OCI-LY7 (cell line): ENCODE results near the gene DLX5.

Source experiments
- EZH2phosphoT487 ChIP-seq: fragments of 200-600 bp; sonication (generic); IDR thresholded peaks from 2 replicates; pipeline ENCODE4 v1.6.1; 2018; ENCODE audit warnings: low read depth, borderline replicate concordance, mild to moderate bottlenecking, mixed run types, antibody characterized with exemption, low read length, moderate library complexity, mixed read lengths
- TF ChIP-seq, protein P1 (sequence below): fragments of 200-600 bp; sonication (generic); conservative IDR thresholded peaks from 2 replicates; pipeline ENCODE4 v1.5.1; 2014; ENCODE audit warnings: mild to moderate bottlenecking, antibody characterized with exemption, low read length, moderate library complexity, mixed read lengths

DNA sequence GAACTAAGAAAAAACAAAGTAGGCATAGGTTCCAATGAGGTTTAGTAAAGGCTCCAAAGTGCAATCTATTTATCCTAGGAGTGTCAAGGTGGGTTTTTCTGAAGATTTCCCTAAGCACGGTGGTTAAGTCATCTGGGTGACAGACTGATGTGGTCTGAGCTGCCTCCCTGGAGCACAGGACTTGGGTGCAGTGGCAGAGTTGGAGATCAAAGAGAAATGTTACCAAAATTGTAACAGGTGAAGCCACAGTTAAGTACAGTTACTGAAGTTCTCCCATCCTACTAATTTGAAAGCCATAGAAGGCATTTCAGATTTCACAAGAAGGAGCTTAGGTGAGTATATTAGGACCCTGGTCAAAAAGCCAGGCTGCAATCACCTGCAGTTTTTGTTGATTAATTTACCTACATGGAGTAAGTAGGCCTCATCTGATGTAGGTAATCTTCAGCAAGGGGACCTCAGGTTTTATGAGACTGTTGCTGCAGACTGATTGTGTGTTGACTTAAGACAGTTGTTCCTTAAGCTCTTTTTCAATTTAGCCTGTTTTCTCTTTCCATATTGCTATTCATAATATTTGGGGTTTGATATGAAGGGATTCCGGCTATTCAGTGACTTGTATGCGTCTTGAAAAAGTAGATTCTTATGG lies 16.2 kb downstream of the DLX5 start:
- TF ChIP-seq, protein P1, sequence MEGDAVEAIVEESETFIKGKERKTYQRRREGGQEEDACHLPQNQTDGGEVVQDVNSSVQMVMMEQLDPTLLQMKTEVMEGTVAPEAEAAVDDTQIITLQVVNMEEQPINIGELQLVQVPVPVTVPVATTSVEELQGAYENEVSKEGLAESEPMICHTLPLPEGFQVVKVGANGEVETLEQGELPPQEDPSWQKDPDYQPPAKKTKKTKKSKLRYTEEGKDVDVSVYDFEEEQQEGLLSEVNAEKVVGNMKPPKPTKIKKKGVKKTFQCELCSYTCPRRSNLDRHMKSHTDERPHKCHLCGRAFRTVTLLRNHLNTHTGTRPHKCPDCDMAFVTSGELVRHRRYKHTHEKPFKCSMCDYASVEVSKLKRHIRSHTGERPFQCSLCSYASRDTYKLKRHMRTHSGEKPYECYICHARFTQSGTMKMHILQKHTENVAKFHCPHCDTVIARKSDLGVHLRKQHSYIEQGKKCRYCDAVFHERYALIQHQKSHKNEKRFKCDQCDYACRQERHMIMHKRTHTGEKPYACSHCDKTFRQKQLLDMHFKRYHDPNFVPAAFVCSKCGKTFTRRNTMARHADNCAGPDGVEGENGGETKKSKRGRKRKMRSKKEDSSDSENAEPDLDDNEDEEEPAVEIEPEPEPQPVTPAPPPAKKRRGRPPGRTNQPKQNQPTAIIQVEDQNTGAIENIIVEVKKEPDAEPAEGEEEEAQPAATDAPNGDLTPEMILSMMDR: no peak
- TF ChIP-seq EZH2phosphoT487: no peak
